ENCODE measurements around the gene ERGIC1. TPM values are rescaled to one million over a fixed set of nuclear protein-coding genes. Genes with fewer than 3 reads are reported as not detected.

ERGIC1 gene
- total RNA-seq, 2 donors from 2014 or later, result 228 to 380 TPM

DNA sequence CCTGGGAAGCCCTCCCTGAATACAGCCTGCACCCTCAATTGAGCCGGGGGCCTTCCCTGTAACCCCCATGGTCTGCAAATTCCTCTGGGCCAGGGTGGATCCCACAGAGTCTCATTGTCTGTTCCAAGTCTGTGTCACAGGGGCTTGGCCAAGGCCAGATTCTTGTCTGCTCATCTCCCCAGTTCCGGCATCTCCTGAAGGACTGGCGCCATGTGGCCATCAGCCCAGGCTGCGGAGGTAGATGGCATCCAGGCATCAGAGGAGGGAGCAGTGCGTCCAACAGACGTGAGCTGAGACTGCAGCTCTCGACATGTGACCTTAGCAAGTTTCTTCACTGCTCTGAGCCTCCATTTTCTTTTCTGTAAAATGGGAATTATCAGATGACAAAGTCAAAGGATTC, 87.9 kb downstream of the ERGIC1 start:
- Histone ChIP-seq H3K27me3 (replicated peaks; ENCODE audit: insufficient read depth) (no peaks in the 10 kb centered on the region), H3K27ac (no peak overlapping the region), H3K4me3 (no peak overlapping the region), H3K36me3 (peaks cover 4 to 6% of the 10 kb centered on the region in 2 donors), H3K9me3 (no peaks in the 10 kb centered on the region), H3K4me1 (replicated peaks) (no peaks in the 10 kb centered on the region)
- no peak for TF ChIP-seq POLR2AphosphoS5 (IDR thresholded peaks at IDR 0.05)
- no peak for TF ChIP-seq POLR2A (IDR thresholded peaks at IDR 0.05)
- TF ChIP-seq, protein P1, sequence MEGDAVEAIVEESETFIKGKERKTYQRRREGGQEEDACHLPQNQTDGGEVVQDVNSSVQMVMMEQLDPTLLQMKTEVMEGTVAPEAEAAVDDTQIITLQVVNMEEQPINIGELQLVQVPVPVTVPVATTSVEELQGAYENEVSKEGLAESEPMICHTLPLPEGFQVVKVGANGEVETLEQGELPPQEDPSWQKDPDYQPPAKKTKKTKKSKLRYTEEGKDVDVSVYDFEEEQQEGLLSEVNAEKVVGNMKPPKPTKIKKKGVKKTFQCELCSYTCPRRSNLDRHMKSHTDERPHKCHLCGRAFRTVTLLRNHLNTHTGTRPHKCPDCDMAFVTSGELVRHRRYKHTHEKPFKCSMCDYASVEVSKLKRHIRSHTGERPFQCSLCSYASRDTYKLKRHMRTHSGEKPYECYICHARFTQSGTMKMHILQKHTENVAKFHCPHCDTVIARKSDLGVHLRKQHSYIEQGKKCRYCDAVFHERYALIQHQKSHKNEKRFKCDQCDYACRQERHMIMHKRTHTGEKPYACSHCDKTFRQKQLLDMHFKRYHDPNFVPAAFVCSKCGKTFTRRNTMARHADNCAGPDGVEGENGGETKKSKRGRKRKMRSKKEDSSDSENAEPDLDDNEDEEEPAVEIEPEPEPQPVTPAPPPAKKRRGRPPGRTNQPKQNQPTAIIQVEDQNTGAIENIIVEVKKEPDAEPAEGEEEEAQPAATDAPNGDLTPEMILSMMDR (IDR thresholded peaks at IDR 0.05), result no peak
- no peak for DNase-seq (ENCODE audit: low spot score)
- WGBS, result 92% methylated on average over 7 of the region's 7 CpGs
- intact Hi-C loops (cut with DNase I), result no loop called here

DNA sequence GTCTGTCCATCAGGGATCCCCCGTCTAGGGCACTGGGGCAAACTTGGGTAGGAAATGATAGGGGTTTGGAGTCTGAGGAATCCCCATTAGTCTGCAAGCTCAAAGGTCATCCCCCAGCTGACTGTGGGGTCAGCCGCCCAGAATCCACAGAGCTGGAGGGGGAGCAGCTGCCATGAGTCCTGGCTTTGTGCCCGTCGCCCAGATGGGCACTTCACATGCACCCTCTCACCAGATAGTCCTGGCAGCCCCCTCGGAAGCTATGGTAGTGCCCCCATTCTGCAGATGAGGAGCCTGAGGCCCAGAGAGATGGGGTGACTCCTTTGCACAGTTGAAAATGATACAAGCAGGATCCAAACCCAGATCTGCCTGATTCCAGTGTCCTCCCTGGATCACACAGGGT, 89.5 kb downstream of the ERGIC1 start:
- no peak overlapping the region for H3K4me3 ChIP-seq
- peaks cover 4 to 6% of the 10 kb centered on the region in 2 donors for H3K36me3 ChIP-seq
- no peaks in the 10 kb centered on the region for H3K4me1 ChIP-seq (replicated peaks)
- no peaks in the 10 kb centered on the region for H3K9me3 ChIP-seq
- DNase-seq (ENCODE audit: low spot score), result no peak
- WGBS, result 97% methylated on average over 5 of the region's 5 CpGs
- no peak overlapping the region for H3K27ac ChIP-seq
- intact Hi-C loops (cut with DNase I), result no loop called here
- H3K27me3 ChIP-seq (replicated peaks; ENCODE audit: insufficient read depth), result no peaks in the 10 kb centered on the region
- TF ChIP-seq POLR2AphosphoS5 (IDR thresholded peaks at IDR 0.05) (no peak), POLR2A (IDR thresholded peaks at IDR 0.05) (no peak)
- TF ChIP-seq, protein P1 (IDR thresholded peaks at IDR 0.05), result no peak

DNA sequence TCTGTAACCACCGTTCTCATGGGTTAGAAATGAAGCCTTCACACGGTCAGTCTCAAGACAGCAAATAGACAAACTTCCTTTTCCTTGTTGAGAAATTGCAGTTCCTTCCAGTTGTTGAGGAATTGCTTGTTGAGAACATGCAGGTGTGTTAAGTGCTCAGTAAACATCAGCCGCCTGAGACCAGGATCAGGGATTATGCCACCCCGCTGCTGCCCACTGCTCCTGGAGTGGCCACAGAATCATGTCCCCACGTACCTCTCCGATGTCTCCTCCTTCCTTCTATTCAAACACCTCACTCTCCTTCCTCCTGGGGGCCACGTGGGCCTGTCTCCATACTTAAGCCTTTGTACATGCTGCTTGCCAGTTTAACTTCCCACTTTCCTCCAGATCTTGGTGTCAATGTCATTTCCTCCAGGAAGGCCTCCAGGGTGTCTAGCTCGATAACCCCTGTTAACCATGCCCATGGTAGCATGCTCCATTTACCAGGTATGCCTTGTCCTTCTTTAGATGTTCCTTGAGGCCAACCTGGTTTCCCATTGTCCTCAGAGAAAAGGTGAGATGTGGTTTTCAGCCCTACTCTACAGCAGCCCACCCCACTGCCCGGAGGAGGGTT, 91.4 kb downstream of the ERGIC1 start:
- TF ChIP-seq POLR2AphosphoS5 (IDR thresholded peaks at IDR 0.05), result peak; percentile 6
- TF ChIP-seq, protein P1 (IDR thresholded peaks at IDR 0.05), result no peak
- Histone ChIP-seq H3K4me1 (replicated peaks) (no peaks in the 10 kb centered on the region), H3K36me3 (peaks cover 4 to 6% of the 10 kb centered on the region in 2 donors), H3K27ac (peak overlapping the region; percentile 22 to 36), H3K27me3 (replicated peaks; ENCODE audit: insufficient read depth) (no peaks in the 10 kb centered on the region), H3K9me3 (no peaks in the 10 kb centered on the region), H3K4me3 (no peak overlapping the region)
- 77% methylated on average over 8 of the region's 9 CpGs for WGBS
- intact Hi-C loops (cut with DNase I), result no loop called here
- DNase-seq (ENCODE audit: low spot score), result no peak

DNA sequence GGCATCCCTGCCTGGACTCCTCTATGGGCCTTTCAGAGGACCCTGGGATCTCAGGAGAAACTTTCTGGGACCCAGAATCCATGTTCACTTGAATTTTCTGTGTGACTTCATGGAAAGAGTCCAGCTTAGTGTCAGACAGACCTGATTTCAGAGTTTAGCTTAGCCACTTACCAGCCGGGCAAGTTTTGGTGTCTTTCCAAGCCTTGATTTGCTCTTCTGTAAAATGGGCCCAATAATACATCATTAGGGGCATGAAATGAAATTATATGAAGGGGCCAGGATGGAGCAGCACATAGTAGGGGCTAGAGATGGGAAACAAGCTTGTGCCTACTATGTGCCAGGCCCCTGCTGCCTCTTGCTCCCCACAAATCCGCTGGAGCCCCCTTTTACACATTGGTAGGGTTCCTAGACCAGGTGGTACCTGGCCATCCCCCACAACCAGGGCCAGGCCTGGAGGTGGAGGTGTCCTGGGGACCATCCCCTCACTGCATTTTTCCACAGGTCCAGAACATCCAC, 92.0 kb downstream of the ERGIC1 start:
- Histone ChIP-seq H3K4me1 (replicated peaks) (no peaks in the 10 kb centered on the region), H3K36me3 (peaks cover 4 to 6% of the 10 kb centered on the region in 2 donors), H3K9me3 (no peaks in the 10 kb centered on the region), H3K27me3 (replicated peaks; ENCODE audit: insufficient read depth) (no peaks in the 10 kb centered on the region), H3K4me3 (no peak overlapping the region), H3K27ac (peak overlapping the region in 1 of 2 donors; percentile 22)
- intact Hi-C loops (cut with DNase I), result no loop called here
- TF ChIP-seq POLR2AphosphoS5 (IDR thresholded peaks at IDR 0.05) (no peak), POLR2A (IDR thresholded peaks at IDR 0.05) (no peak)
- TF ChIP-seq, protein P1 (IDR thresholded peaks at IDR 0.05), result no peak
- no peak for DNase-seq (ENCODE audit: low spot score)
- WGBS, result 91% methylated on average over 2 of the region's 2 CpGs

DNA sequence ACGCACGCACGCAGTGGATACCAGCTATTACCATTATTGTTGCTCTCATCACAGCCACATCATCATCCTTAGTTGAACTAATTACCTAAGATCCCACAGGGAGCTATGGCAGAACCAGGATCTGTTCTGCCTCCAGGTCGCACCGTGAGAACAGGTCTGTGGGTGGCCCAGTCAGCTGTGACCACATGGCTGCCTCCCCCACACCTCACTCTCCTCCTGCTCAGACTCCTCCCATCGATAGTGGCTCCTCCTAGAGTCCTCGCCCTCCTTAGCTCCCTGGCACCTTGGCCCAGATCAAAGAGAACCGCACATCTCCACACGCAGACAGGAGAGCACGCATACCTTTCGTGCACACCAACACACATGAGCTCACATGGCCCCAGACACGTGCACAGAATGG, 92.7 kb downstream of the ERGIC1 start:
- peaks cover 4 to 6% of the 10 kb centered on the region in 2 donors for H3K36me3 ChIP-seq
- DNase-seq (ENCODE audit: low spot score), result no peak
- H3K9me3 ChIP-seq, result no peaks in the 10 kb centered on the region
- no peak overlapping the region for H3K27ac ChIP-seq
- no peak overlapping the region for H3K4me3 ChIP-seq
- 78% methylated on average over 12 of the region's 12 CpGs for WGBS
- H3K4me1 ChIP-seq (replicated peaks), result no peaks in the 10 kb centered on the region
- no peaks in the 10 kb centered on the region for H3K27me3 ChIP-seq (replicated peaks; ENCODE audit: insufficient read depth)
- TF ChIP-seq POLR2AphosphoS5 (IDR thresholded peaks at IDR 0.05) (no peak), POLR2A (IDR thresholded peaks at IDR 0.05) (no peak)
- TF ChIP-seq, protein P1 (IDR thresholded peaks at IDR 0.05), result no peak
- intact Hi-C loops (cut with DNase I), result no loop called here

Data from prostate gland (tissue), 2 donors.